Neuron (in vitro differentiated cells): Measurements from ENCODE around the gene OR8B8.
"Not testable (repeated sequence)": the region's sequence is repeated elsewhere in the genome, so short reads cannot be mapped to it uniquely, and the experiment has no call there.

Experiments used
- H2AFZ ChIP-seq: one replicate; pipeline ENCODE4 v1.6.1; 2013; ENCODE audit warnings: low read depth, mild to moderate bottlenecking, inconsistent platforms, low read length, moderate library complexity
- H3K27me3 ChIP-seq: one replicate; pipeline ENCODE4 v1.6.1; 2013; ENCODE audit warnings: low read length; ENCODE audit not compliant: insufficient read depth
- H3K36me3 ChIP-seq: one replicate; pipeline ENCODE4 v1.6.1; 2013; ENCODE audit warnings: low read length; ENCODE audit not compliant: insufficient read depth
- H3K4me1 ChIP-seq: one replicate; pipeline ENCODE4 v1.6.1; 2013; ENCODE audit warnings: low read length; ENCODE audit not compliant: insufficient read depth
- H3K4me3 ChIP-seq: 2 replicates; pipeline ENCODE4 v1.5.1; 2013; ENCODE audit warnings: mild to moderate bottlenecking, low read length, moderate library complexity
- H3K9me3 ChIP-seq: one replicate; pipeline ENCODE4 v1.6.1; 2013; ENCODE audit warnings: low read length

OR8B8 gene

GRCh38 chr11:124465368-124465767 is 19.9 kb upstream of the OR8B8 start:
- Histone ChIP-seq H3K27me3 (peaks cover 3% of the 10 kb centered on the region), H3K36me3 (no peaks in the 10 kb centered on the region), H3K4me1 (no peaks in the 10 kb centered on the region), H3K4me3 (no peak overlapping the region), H2AFZ (no peak overlapping the region), H3K9me3 (no peaks in the 10 kb centered on the region)

GRCh38 chr11:124463990-124464389 is 18.5 kb upstream of the OR8B8 start:
- Histone ChIP-seq H3K36me3 (no peaks in the 10 kb centered on the region), H3K4me3 (no peak overlapping the region), H3K4me1 (no peaks in the 10 kb centered on the region), H3K27me3 (peaks cover 3% of the 10 kb centered on the region), H3K9me3 (no peaks in the 10 kb centered on the region), H2AFZ (no peak overlapping the region)

GRCh38 chr11:124463324-124463723 is 17.8 kb upstream of the OR8B8 start:
- Histone ChIP-seq H3K4me1 (no peaks in the 10 kb centered on the region), H3K9me3 (no peaks in the 10 kb centered on the region), H3K4me3 (no peak overlapping the region), H3K36me3 (no peaks in the 10 kb centered on the region), H3K27me3 (peaks cover 3% of the 10 kb centered on the region), H2AFZ (no peak overlapping the region)

GRCh38 chr11:124460459-124460858 is 15.0 kb upstream of the OR8B8 start:
- Histone ChIP-seq H3K4me1 (no peaks in the 10 kb centered on the region), H3K36me3 (no peaks in the 10 kb centered on the region), H3K27me3 (peaks cover 3% of the 10 kb centered on the region), H3K4me3 (no peak overlapping the region), H2AFZ (no peak overlapping the region), H3K9me3 (no peaks in the 10 kb centered on the region)

- not testable (repeated sequence) for H3K4me3 ChIP-seq, H3K4me1 ChIP-seq, H3K9me3 ChIP-seq, H3K36me3 ChIP-seq, H3K27me3 ChIP-seq, H2AFZ ChIP-seq
These were observed 13.9 kb upstream of the OR8B8 start for GRCh38 chr11:124459379-124459778.

GRCh38 chr11:124454552-124454951 is 9.1 kb upstream of the OR8B8 start:
- Histone ChIP-seq H3K36me3 (no peaks in the 10 kb centered on the region), H3K4me3 (no peak overlapping the region)

GRCh38 chr11:124446916-124447315 is 1.4 kb upstream of the OR8B8 start:
- no peak overlapping the region for H3K4me3 ChIP-seq
- H3K4me1 ChIP-seq: no peaks in the 10 kb centered on the region
- H3K9me3 ChIP-seq: no peaks in the 10 kb centered on the region
- no peaks in the 10 kb centered on the region for H3K36me3 ChIP-seq
- no peak overlapping the region for H2AFZ ChIP-seq
- H3K27me3 ChIP-seq: no peaks in the 10 kb centered on the region

More at GRCh38 chr11:124454552-124454951, 9.1 kb upstream of the OR8B8 start:
- H2AFZ ChIP-seq: no peak overlapping the region
- no peaks in the 10 kb centered on the region for H3K4me1 ChIP-seq
- no peaks in the 10 kb centered on the region for H3K27me3 ChIP-seq
- no peaks in the 10 kb centered on the region for H3K9me3 ChIP-seq

GRCh38 chr11:124442847-124443246 is 2.6 kb downstream of the OR8B8 start:
- H3K27me3 ChIP-seq: no peaks in the 10 kb centered on the region
- no peak overlapping the region for H2AFZ ChIP-seq
- no peaks in the 10 kb centered on the region for H3K36me3 ChIP-seq
- H3K9me3 ChIP-seq: no peaks in the 10 kb centered on the region
- H3K4me3 ChIP-seq: no peak overlapping the region
- H3K4me1 ChIP-seq: no peaks in the 10 kb centered on the region

- no peaks in the 10 kb centered on the region for H3K9me3 ChIP-seq
- H3K4me1 ChIP-seq: no peaks in the 10 kb centered on the region
- no peaks in the 10 kb centered on the region for H3K36me3 ChIP-seq
- H2AFZ ChIP-seq: no peak overlapping the region
- H3K4me3 ChIP-seq: no peak overlapping the region
- H3K27me3 ChIP-seq: no peaks in the 10 kb centered on the region
These were observed 3.1 kb downstream of the OR8B8 start for GRCh38 chr11:124442442-124442841.

- H3K36me3 ChIP-seq: no peaks in the 10 kb centered on the region
- H3K9me3 ChIP-seq: no peaks in the 10 kb centered on the region
- H3K27me3 ChIP-seq: no peaks in the 10 kb centered on the region
- no peak overlapping the region for H2AFZ ChIP-seq
- H3K4me3 ChIP-seq: no peak overlapping the region
- no peaks in the 10 kb centered on the region for H3K4me1 ChIP-seq
These were observed 4.0 kb downstream of the OR8B8 start for GRCh38 chr11:124441519-124441918.

- Histone ChIP-seq H3K4me1 (no peaks in the 10 kb centered on the region), H3K9me3 (no peaks in the 10 kb centered on the region), H3K4me3 (no peak overlapping the region), H2AFZ (no peak overlapping the region), H3K36me3 (no peaks in the 10 kb centered on the region), H3K27me3 (no peaks in the 10 kb centered on the region)
These were observed 4.4 kb downstream of the OR8B8 start for GRCh38 chr11:124441081-124441480.

- Histone ChIP-seq H3K36me3 (no peaks in the 10 kb centered on the region), H3K4me1 (no peaks in the 10 kb centered on the region), H2AFZ (no peak overlapping the region), H3K27me3 (no peaks in the 10 kb centered on the region), H3K9me3 (no peaks in the 10 kb centered on the region), H3K4me3 (no peak overlapping the region)
These were observed 4.9 kb downstream of the OR8B8 start for GRCh38 chr11:124440608-124441007.

GRCh38 chr11:124434699-124435098 is 10.8 kb downstream of the OR8B8 start:
- Histone ChIP-seq H3K9me3 (no peaks in the 10 kb centered on the region), H3K27me3 (no peaks in the 10 kb centered on the region), H3K36me3 (no peaks in the 10 kb centered on the region), H2AFZ (no peak overlapping the region), H3K4me3 (no peak overlapping the region), H3K4me1 (no peaks in the 10 kb centered on the region)

GRCh38 chr11:124429599-124429998 is 15.9 kb downstream of the OR8B8 start:
- Histone ChIP-seq H3K4me1 (no peaks in the 10 kb centered on the region), H3K27me3 (no peaks in the 10 kb centered on the region), H3K36me3 (no peaks in the 10 kb centered on the region), H2AFZ (no peak overlapping the region), H3K4me3 (no peak overlapping the region), H3K9me3 (no peaks in the 10 kb centered on the region)
